Calu3 (cell line): ENCODE data around the gene NPHP4. TPM values are rescaled to one million over a fixed set of nuclear protein-coding genes. Genes with fewer than 3 reads are reported as not detected.

Experiments used
- Bru-seq: library from RNA; stranded (reverse); fragments of 400-500 nt; gene quantifications from one replicate; lab custom pipeline; 2021; lab: Mats Ljungman, UMichigan
- BruChase-seq, 2 experiments: library from RNA; stranded (reverse); fragments of 400-500 nt; gene quantifications; one replicate each; lab custom pipeline; 2021; lab: Mats Ljungman, UMichigan
- BruUV-seq: library from RNA; stranded (reverse); fragments of 400-500 nt; replicated peaks from 2 replicates; lab custom pipeline; 2021; lab: Mats Ljungman, UMichigan
- CTCF ChIA-PET: fragments of 300-600 bp; sonication (Branson Sonifier 250); formaldehyde crosslinking; loops from one replicate; lab custom pipeline; 2022; ENCODE audit warnings: antibody characterized with exemption; lab: Charles Lee
- DNase-seq: peaks from one replicate; pipeline ENCODE4 v3.0.0; 2022
- H3K27ac Mint-ChIP-seq: one replicate; pipeline ENCODE4 v1.8.0; 2022; ENCODE audit warnings: mixed read lengths; ENCODE audit not compliant: unreplicated experiment
- H3K27me3 Mint-ChIP-seq: one replicate; pipeline ENCODE4 v1.8.0; 2022; ENCODE audit warnings: mixed read lengths; ENCODE audit not compliant: unreplicated experiment
- H3K36me3 Mint-ChIP-seq: one replicate; pipeline ENCODE4 v1.8.0; 2022; ENCODE audit warnings: mild to moderate bottlenecking, moderate library complexity, mixed read lengths; ENCODE audit not compliant: insufficient read depth, unreplicated experiment
- H3K4me1 Mint-ChIP-seq: one replicate; pipeline ENCODE4 v1.8.0; 2022; ENCODE audit warnings: mild to moderate bottlenecking, low read depth, mixed read lengths; ENCODE audit not compliant: unreplicated experiment
- H3K4me3 Mint-ChIP-seq: one replicate; pipeline ENCODE4 v1.8.0; 2022; ENCODE audit warnings: mild to moderate bottlenecking, low read depth, moderate library complexity, mixed read lengths; ENCODE audit not compliant: unreplicated experiment
- H3K9me3 Mint-ChIP-seq: one replicate; pipeline ENCODE4 v1.8.0; 2022; ENCODE audit warnings: low read depth, mixed read lengths; ENCODE audit not compliant: unreplicated experiment
- CTCF ChIP-seq: fragments of 200-600 bp; IDR thresholded peaks from one replicate; pipeline ENCODE4 v1.8.0; 2022; ENCODE audit warnings: antibody characterized with exemption; ENCODE audit not compliant: unreplicated experiment
- intact Hi-C: fragments of 100-400 bp; cut with micrococcal nuclease; formaldehyde crosslinking; loops from one replicate; pipeline ENCODE4 v1.10.0; 2022; ENCODE audit not compliant: unreplicated experiment
- long read RNA-seq: library from polyadenylated mRNA; stranded (forward); transcript quantifications from one replicate; pipeline ENCODE4 v2.0.0, GENCODE V29; 2022
- total RNA-seq: library from RNA; stranded (reverse); gene quantifications from 2 replicates; pipeline ENCODE4 v1.2.3, GENCODE V29; 2022

The NPHP4 gene
- total RNA-seq (11.1 and 11.5 TPM in 2 replicates), Bru-seq, nascent RNA (percentile 48 among the genes with signal in this experiment), BruChase-seq, experiment 1, labeled RNA remaining after a 6-hour chase (percentile 38 among the genes with signal in this experiment), BruChase-seq, experiment 2, labeled RNA remaining after a 2-hour chase (percentile 42 among the genes with signal in this experiment)
- long read RNA-seq, full-length matches to known transcripts, result 1 of 7 reads
- long read RNA-seq, partial matches to known transcripts, result 3 of 7 reads
- long read RNA-seq, other reads (novel, unspliced or antisense), result 3 of 7 reads

GRCh38 chr1:5992026-5992813 is at the start of gene NPHP4:
TSS of gene NPHP4 (minus strand) at chr1:5992425. CDS start at chr1:5986289, 6,136 bp downstream.
- Mint-ChIP-seq H3K4me1 (no peaks in the 10 kb centered on the region), H3K27ac (peak within 1 kb of the TSS; percentile 77), H3K27me3 (no peaks in the 10 kb centered on the region), H3K36me3 (peaks cover 27% of the 10 kb centered on the region), H3K4me3 (peak within 1 kb of the TSS; percentile 74), H3K9me3 (no peaks in the 10 kb centered on the region)
- intact Hi-C loops, result no loop called here
- peak; percentile 96 for DNase-seq
- no peak for TF ChIP-seq CTCF
- CTCF ChIA-PET, result interaction anchor here (0.9 to 1.1 kb wide), 2 partner anchors 42 to 61 kb away, joined by 3 read pairs; no protein-coding TSS in a partner anchor
- no TSS peak for BruUV-seq

GRCh38 chr1:6041432-6042062 is 49.3 kb upstream of the NPHP4 start:
- BruUV-seq, result no TSS peak
- peak; percentile 34 for TF ChIP-seq CTCF
- no peaks in the 10 kb centered on the region for H3K9me3 Mint-ChIP-seq
- no peak overlapping the region for H3K4me3 Mint-ChIP-seq
- CTCF ChIA-PET, result no interaction called here
- peak; percentile 46 for DNase-seq
- intact Hi-C loops, result no loop called here
- no peaks in the 10 kb centered on the region for H3K4me1 Mint-ChIP-seq
- H3K27me3 Mint-ChIP-seq, result peaks cover 43% of the 10 kb centered on the region
- H3K27ac Mint-ChIP-seq, result no peak overlapping the region
- H3K36me3 Mint-ChIP-seq, result no peaks in the 10 kb centered on the region

GRCh38 chr1:6040861-6041415 is 48.7 kb upstream of the NPHP4 start:
- no peak overlapping the region for H3K27ac Mint-ChIP-seq
- BruUV-seq, result no TSS peak
- no peaks in the 10 kb centered on the region for H3K36me3 Mint-ChIP-seq
- CTCF ChIA-PET, result no interaction called here
- intact Hi-C loops, result no loop called here
- TF ChIP-seq CTCF, result no peak
- no peaks in the 10 kb centered on the region for H3K9me3 Mint-ChIP-seq
- H3K27me3 Mint-ChIP-seq, result peaks cover 42% of the 10 kb centered on the region
- DNase-seq, result no peak
- no peak overlapping the region for H3K4me3 Mint-ChIP-seq
- H3K4me1 Mint-ChIP-seq, result no peaks in the 10 kb centered on the region

GRCh38 chr1:6040444-6040843 is 48.2 kb upstream of the NPHP4 start:
- H3K4me1 Mint-ChIP-seq, result no peaks in the 10 kb centered on the region
- intact Hi-C loops, result no loop called here
- TF ChIP-seq CTCF, result no peak
- H3K4me3 Mint-ChIP-seq, result no peak overlapping the region
- CTCF ChIA-PET, result no interaction called here
- no peak overlapping the region for H3K27ac Mint-ChIP-seq
- H3K27me3 Mint-ChIP-seq, result peaks cover 42% of the 10 kb centered on the region
- no peak for DNase-seq
- no peaks in the 10 kb centered on the region for H3K36me3 Mint-ChIP-seq
- BruUV-seq, result no TSS peak
- H3K9me3 Mint-ChIP-seq, result no peaks in the 10 kb centered on the region
